ENCODE data around the gene GSKIP.
"Not testable (repeated sequence)": the region's sequence is repeated elsewhere in the genome, so short reads cannot be mapped to it uniquely, and the experiment has no call there.

Gene GSKIP

GRCh38 chr14:96362965-96363750 is at the start of gene GSKIP, which contains the start of gene ATG2B:
GSKIP (plus strand) TSS chr14:96363526; CDS start chr14:96382248, 18,722 bp downstream.
ATG2B (minus strand) TSS chr14:96363341; CDS start chr14:96362976, 365 bp downstream.
- DNase-seq, result peak; percentile 98

GRCh38 chr14:96316087-96316486 is 47.2 kb upstream of the GSKIP start:
- DNase-seq, result no peak

- DNase-seq, result no peak
These were observed 44.5 kb upstream of the GSKIP start for GRCh38 chr14:96318836-96319235.

- peak; percentile 3 for DNase-seq
These were observed 42.7 kb upstream of the GSKIP start for GRCh38 chr14:96320605-96321004.

- no peak for DNase-seq
These were observed 39.1 kb upstream of the GSKIP start for GRCh38 chr14:96324219-96324618.

- no peak for DNase-seq
These were observed 24.8 kb upstream of the GSKIP start for GRCh38 chr14:96338551-96338950.

GRCh38 chr14:96341323-96341722 is 22.0 kb upstream of the GSKIP start:
- no peak for DNase-seq

GRCh38 chr14:96345669-96346068 is 17.7 kb upstream of the GSKIP start:
- DNase-seq, result no peak

GRCh38 chr14:96347957-96348356 is 15.4 kb upstream of the GSKIP start:
- DNase-seq, result not testable (repeated sequence)

GRCh38 chr14:96349286-96350075 is 13.8 kb upstream of the GSKIP start:
- DNase-seq, result no peak

- no peak for DNase-seq
These were observed 11.3 kb upstream of the GSKIP start for GRCh38 chr14:96351986-96352385.

- no peak for DNase-seq
These were observed 10.6 kb upstream of the GSKIP start for GRCh38 chr14:96352708-96353107.

GRCh38 chr14:96354246-96354645 is 9.1 kb upstream of the GSKIP start:
- DNase-seq, result no peak

- no peak for DNase-seq
These were observed 6.1 kb upstream of the GSKIP start for GRCh38 chr14:96357216-96357615.

- no peak for DNase-seq
These were observed 3.4 kb upstream of the GSKIP start for GRCh38 chr14:96359959-96360358.

- DNase-seq, result peak; percentile 82
These were observed 1.0 kb upstream of the GSKIP start for GRCh38 chr14:96362071-96362964.

GRCh38 chr14:96363751-96364336 is 518 bp downstream of the GSKIP start:
- DNase-seq, result peak; percentile 42

GRCh38 chr14:96364962-96365361 is 1.6 kb downstream of the GSKIP start:
- no peak for DNase-seq

GRCh38 chr14:96368534-96368933 is 5.2 kb downstream of the GSKIP start:
- DNase-seq, result no peak

- DNase-seq, result no peak
These were observed 7.2 kb downstream of the GSKIP start for GRCh38 chr14:96370528-96370927.

GRCh38 chr14:96373538-96373937 is 10.2 kb downstream of the GSKIP start:
- DNase-seq, result no peak

- DNase-seq, result no peak
These were observed 12.8 kb downstream of the GSKIP start for GRCh38 chr14:96376093-96376492.

GRCh38 chr14:96380735-96381134 is 17.4 kb downstream of the GSKIP start:
- no peak for DNase-seq

All from CD4-positive, alpha-beta T cell treated with Interleukin-10 for 1 hour (primary cell).